NCI-H2029 (cell line): Measurements from ENCODE around the gene COL5A1.

Source experiments
- DNase-seq: peaks from one replicate; lab custom pipeline; 2025; lab: John Stamatoyannopoulos, UW

COL5A1 gene

DNA sequence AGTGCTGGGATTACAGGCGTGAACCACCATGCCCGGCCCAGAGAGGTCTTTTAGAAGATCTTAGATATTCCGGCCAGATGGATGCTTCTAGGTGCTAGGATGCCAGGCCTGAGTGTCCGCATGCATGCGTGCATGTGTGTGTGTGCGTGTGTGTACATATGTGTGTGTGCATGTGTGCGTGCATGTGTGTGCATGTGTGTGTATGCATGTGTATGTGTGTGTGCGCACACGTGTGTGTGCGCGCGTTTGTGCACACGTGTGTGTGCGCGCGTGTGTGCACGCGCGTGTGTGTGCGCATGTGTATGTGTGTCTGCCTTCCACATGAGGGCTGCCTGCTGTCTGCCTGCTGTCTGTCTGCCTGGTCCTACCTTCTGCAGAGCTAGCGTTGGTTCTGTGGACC is 151.0 kb downstream of the COL5A1 start:
- no peak for DNase-seq

DNA sequence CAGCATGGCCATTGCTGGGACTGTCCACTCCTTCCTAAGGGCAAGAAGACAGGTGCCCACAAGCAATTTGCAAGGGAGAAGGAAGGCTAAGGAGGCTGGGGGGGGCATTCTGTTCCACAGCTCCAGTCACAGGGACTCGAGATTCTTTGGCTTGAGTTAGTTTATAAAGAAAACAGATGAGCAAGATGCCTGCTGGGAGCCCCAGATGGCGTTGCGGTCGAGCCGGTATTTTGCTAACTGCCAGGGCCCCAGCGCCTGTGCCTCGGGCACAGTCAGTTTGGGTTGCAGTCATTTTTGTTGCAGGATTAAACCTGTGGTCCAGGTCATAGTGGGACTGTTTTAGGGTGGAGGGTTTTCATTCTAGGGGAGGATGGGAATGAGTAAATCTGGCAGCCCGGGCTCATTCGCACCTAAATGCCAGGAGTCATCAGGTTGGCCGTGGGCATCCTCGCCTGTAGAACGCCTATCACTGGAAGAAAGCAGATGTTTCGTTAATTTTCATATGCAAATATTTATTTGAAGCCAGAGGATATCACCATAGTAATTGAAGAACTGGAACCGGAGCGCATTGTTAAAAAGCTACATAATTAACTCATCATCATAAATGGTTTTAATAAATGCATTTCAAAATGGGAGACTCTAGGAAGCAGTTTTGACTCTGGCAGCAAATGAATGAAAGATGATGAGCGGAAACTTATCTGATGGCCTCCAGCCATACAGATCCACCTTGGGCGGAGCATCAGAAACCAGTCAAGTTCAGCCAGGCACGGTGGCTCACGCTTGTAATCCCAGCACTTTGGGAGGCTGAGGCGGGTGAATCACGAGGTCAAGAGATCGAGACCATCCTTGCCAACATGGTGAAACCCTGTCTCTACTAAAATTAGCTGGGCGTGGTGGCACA is 151.9 kb downstream of the COL5A1 start:
- DNase-seq = no peak

DNA sequence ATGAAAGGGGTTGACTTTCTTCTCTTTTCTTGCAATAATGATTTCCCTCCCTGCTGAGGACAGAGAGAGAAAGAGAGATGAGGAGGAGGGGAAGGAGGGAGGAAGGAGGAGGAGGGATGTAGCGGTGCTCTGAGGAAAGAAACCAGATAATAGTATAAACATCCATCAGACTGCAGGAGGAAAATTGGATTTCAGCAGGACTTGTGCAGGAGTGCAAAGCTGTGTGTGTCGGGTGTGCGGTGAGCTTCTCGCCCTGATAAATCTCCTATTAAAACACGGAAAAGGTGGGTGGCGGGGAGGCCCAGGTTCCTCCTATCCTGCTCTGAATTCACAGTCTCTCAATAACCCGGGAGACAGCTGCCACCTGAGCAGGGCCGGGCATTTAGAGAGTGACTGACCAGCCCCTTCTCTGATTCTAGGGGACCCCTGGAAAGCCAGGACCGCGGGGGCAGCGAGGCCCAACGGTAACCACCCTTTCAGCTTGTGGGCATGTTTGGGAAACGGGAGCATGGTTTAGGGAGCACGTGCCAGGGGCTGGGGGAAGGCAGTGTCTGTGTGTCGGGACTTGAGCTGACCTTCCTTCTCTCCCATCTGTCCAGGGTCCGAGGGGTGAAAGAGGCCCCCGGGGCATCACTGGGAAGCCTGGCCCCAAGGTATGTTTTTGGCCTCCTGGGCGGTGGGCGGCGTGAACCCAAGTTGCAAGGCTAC is 153.2 kb downstream of the COL5A1 start:
- DNase-seq = no peak

DNA sequence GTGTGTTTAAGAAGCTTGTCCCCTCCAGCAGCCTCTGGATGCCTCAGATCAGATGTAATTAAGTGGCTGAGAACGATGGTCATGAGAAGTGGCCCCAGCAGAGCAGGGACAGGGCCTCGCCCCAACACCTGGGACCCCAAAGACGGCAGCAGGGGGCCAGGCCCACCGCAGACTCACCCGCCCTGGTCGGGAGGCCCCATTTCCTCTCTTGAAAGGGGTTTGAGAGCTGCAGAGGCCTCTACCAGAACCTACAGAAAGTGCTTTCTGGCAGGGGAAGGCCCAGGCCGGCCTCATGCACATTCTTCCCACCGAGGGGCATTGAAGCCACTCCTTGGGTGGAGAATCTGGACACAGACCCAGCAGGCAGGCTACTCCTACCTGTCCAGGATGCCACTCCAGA is 153.8 kb downstream of the COL5A1 start:
- no peak for DNase-seq

DNA sequence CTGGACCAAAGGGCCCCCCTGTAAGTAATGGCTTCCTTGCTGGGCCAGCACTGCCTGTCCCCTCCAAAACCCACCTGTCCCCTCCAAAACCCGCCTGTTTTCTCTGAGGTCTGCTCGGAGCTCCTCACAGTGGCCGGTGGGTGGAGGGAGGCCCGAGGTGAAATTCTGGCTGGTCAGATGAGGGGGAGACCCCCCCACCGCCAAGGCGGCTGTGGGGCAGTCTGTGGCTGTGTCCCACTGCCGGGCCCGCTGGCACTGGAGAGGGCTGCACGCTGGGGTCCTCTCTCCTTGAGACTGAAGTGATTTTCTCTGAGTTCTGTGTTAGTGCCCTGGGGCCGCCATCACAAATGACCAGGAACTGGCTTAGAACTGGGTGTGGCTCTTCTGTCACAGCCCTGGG is 155.3 kb downstream of the COL5A1 start:
- DNase-seq = no peak

DNA sequence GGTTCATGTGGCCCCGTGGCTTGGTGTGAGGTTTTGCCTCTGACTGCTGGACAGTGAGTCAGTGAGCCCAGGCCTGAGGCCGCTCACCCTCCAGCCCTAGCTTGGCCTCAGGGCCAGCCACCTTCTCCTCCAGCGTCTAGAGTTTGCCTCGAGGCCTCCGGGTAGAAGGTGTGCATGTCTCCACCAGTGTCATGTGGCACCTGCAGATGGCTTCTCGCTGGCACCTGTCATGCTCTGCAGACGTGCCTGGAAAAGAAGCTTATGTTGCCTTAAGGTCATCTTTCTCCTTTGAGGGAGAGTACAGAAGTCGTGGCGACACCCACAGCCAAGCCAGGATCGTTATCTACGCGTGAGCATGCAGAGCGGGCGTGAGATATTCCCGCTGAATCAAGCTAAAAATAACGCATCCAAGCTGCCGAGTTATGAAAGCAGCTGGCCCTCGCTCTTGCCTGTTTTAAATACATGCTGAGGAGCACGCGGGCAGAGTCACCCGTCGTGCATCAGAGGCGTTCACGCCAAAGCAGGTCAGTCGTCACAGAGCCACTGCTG is 159.3 kb downstream of the COL5A1 start:
- DNase-seq = no peak

DNA sequence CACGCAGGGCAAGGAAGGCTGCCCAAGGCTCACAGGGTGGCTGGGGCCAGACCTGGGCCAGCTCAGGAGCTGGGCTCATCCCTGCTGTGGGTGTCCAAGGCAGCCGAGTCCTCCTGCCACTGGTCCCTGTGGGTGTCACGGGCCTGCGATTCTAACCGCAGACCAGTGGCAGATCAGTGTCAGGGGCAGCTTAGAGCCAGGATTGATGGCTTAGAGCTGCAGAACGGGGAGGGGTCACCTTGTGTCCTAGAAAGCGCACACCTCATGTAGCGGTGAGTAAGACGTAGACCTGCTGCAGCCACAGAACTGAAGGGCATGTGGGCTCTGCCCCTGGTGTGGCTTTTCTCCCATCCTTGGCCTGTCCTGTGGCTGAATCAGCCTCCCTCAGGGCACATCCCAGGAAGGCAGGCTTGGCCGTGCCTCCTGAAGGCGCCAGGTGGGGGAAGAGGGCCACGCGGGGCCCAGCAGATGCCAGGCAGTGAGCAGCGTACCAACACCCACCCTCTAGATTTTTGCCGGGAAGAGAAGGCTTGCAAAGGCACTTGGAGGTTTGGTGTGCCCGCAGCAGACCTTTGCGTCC is 160.7 kb downstream of the COL5A1 start:
- no peak for DNase-seq

DNA sequence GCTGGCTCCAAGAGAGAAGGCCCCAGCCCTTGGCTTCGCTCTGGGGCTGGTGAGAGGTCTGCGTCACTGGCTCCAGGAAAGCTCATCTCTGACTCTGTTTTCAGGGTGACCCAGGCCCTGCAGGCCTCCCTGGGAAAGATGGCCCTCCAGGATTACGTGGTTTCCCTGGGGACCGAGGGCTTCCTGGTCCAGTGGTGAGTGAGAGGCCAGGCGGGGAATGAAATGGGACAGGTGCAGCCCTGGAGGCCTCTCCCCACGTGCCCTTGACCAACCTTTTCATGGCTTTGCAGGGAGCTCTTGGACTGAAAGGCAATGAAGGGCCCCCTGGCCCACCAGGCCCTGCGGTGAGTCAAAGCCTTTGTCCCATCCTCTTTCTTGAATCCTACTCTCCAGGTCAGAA is 163.3 kb downstream of the COL5A1 start:
- no peak for DNase-seq

DNA sequence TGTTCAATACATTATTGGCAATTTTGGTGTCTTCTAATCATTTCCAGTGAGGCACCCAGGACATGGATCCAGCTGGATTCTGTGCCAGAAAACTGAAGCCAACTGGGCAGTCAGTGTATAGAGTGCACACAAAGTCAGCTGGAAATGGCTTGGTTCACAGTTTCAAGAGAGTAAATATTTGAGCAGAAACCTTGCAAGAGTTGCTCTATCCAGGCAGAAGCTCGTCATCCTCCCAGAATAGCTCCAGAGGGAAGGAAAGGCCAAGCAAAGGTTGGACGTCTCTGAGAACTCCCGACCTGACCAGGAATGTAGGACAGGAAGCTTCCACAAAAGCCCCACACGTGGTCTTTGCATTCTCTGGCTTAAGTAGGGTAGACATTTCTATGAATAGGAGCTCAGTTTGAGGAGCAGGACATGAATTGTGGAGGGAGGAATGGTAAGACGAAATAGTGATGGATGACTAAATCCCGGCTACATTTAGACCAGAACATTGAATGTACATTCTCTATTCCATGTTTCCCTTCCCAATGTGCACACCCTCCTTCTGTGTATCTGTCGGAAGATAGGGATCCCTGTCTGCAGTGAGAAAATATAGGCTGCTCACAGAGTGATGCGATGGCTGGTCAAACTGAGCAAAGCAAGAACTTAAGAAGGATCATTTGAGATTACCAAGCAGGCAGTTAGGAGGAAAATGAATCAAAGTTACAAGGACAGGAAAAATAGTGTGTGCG is 166.3 kb downstream of the COL5A1 start:
- DNase-seq = no peak

DNA sequence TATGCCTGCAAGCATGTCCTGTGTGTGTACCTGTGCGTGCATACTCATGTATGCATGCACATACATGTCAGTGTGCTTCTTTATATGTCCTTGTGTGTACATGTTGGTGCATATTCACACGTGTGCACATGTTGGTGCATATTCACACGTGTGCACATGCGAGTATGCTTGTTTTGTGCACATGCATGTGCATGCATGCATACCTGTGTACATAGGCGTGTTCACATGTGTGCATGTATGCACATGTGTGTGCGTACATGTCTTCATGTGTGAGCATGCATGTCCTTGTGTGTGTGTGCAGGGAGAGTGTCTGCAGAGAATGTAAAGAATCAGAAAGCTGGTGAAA is 166.8 kb downstream of the COL5A1 start:
- no peak for DNase-seq

DNA sequence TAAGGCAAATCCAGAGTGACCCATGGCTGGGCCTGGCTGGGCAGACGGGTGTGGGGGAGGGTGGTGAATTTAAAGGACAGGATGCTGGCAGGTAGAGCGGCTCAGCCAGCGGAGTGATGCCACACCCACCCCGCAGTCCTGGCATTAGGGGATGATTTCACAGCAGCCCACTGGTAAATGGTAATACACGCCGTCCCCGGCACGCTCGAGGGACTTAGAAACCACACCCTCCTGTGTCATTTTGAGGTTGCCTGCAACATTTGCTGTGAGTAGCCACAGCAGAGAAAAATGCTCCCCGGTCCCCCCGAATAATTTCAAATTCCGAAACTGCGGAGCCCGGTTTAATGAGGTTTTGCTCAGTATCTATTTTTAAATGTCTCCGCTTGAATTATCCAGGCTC is 167.7 kb downstream of the COL5A1 start:
- DNase-seq = no peak

DNA sequence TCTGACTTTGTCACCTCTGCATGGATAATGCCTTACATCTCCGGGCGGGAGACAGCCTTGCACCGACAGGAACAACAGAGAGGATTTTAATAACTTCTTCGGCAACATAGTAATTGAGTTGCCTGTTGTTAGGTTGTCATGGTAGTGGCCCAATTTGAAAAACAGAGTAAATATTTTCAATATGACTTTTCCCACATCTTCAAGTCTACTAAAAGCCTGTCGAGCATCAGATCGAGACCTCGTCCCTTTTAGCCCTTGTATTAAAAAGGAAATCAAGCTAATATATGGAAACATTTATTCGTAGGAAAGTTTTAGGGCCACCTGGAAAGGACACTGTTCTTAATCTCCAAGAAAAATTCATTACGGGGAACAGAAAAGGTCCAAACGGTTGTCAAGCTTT is 168.2 kb downstream of the COL5A1 start:
- DNase-seq = no peak

DNA sequence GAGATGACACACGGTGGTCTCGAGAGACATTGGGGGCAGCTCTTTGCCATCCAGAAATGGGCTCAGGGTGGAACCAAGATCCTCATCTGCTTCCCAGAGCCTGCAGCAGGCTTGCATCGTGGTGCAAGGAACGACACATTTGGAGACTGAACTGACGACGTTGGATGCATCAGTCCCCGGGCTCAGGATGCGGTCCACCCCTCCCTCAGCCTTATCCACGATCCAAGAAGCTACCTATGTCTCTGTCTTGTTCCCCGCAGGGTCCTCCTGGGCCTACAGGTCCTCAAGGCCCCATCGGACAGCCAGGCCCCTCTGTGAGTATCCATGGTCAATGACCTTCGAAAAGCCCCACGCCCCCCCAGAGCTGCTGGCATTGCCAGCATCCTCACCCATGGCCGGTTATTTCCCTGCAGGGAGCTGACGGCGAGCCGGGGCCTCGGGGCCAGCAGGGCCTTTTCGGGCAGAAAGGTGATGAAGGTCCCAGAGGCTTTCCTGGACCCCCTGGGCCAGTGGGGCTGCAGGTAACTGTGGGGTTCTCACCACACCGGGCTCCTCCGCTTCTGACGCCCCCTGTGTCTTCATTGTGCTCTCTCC is 169.6 kb downstream of the COL5A1 start:
- DNase-seq = no peak

DNA sequence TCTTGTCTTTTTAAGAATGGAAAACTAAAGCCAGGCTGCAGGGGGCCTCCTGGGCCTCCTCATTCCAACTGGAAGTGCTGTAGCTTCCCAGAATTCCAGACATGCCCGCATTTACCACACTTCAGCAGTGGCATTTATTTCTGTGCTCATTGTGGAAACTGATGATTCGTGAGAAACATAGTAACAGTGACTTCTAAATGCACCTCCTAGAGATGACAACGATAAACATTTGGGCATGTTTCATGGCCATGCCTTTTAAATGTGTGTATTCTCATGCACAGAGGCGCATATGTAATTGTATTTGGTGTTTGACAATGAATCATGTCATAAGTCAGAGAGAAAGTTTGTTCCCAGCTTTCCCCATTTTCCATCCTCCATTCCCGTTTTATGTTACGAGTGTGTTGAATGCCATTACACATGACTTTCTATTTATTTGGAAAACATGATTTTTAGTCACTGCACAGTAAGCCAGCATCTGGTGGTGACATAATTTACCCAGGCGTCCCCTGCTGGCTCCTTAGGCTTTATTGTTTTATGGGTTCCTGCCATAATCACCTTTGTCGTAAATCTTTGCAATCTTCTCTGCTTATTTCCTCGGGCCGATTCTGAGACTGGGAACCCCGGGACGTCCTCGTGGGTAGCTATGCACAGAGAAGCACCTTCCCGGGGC is 170.2 kb downstream of the COL5A1 start:
- no peak for DNase-seq

DNA sequence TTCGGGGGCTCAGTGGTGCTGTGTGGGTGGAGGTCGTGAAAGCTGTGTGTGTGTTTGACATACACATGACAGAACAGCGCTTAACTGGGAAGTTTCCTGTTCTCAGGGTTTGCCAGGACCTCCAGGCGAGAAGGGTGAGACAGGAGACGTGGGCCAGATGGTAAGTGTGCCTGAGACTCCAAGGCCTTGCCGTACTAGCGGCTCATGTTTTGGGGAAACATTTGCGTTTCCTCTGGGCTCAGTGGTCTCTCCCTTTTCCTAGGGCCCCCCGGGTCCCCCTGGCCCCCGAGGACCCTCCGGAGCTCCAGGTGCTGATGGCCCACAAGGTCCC is 170.7 kb downstream of the COL5A1 start:
- DNase-seq = no peak

DNA sequence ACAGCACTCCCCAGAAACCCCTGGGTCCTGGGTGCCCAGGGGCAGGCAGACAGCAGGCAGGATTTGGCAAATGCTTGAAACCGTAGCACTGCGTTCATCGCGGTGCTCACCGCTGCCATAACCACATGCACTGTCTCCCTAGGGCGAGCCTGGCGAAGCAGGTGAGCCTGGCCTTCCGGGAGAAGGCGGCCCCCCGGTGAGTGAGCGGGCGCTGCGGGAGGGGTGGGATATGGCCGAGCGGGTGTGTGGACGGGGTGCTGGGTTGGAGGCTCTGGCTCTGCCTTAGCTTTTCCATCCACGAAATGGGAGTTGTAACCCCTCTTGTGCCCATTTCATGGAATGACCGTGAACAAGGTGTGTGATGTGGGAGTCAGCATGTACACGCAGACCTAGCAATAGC is 172.2 kb downstream of the COL5A1 start:
- no peak for DNase-seq

DNA sequence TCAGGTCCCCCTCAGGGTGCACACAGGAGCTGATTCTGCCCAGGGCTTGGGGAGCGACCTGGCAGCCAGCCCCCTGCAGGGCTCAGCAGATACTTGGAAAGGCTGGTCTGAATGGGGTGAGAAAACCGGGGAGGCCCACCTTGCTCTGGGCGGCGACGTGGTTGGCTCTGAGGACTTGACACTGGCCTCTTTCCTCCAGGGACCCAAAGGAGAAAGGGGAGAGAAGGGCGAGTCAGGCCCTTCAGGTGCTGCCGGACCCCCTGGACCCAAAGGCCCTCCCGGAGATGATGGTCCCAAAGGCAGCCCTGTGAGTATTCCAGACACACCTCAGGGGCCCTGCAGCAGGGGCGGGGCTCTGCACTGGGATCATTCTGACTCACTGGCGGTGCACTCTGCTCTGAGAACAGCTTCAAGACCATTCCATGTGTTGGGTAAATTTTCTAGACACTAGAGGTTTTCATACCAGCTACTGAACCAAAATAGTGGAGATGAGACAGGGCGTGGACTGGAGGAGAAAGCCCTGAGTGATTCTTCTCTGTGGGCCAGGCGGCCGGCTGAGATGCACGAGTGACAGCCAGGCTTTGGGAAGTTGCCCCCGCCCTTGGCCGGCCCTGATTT is 173.1 kb downstream of the COL5A1 start:
- DNase-seq = no peak

DNA sequence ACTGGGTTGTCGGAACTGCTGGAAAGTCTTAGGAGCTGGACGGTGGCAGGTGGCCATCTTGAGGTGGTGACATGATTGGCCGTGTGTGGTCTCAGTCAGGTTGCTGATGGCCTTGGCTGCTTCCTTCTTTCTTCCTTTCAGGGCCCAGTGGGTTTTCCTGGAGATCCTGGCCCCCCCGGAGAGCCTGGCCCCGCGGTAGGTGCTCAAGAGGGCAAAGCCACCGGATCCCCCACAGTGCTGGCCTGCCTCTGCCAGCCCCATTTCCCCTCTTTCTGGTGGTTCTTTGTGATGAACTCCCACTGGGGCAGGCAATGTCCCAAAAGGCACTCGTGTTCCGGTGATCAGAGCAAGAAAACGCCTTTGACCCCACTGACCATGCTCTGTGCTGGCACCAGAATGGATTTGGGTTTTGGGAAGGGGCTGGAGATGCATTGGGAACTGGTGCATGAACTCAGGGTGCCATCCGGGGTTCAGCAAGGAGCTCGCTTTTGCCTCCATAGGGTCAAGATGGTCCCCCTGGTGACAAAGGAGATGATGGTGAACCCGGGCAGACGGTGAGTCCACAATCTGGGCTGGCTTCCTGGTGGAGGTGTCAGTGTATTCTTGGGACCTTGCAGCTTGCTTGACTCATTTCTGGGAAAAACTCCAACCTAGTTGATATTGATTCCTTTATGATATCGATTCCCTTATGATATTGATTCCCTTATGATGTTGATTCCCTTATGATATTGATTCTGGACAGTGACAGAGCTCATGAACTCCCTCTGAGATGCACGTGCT is 174.0 kb downstream of the COL5A1 start:
- no peak for DNase-seq

DNA sequence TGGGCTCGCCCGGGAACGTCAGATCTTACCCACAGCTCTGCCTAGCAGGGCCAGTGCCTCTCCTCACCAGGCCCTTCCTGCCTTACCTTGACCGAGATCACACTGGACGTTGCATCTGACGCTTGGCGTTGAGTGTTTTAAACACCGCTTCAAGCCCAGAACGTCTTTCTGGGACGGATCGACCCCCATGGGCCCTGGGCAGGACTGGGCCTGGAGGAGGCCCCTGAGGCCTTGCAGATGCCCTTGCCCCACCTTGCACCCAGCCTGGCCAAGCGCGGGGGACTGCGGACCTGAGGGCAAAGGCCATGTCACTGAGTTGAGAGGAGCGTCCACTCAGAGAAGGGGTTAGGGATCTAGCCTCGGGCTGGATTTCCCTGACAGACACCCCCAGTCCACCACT is 174.7 kb downstream of the COL5A1 start:
- DNase-seq = no peak

DNA sequence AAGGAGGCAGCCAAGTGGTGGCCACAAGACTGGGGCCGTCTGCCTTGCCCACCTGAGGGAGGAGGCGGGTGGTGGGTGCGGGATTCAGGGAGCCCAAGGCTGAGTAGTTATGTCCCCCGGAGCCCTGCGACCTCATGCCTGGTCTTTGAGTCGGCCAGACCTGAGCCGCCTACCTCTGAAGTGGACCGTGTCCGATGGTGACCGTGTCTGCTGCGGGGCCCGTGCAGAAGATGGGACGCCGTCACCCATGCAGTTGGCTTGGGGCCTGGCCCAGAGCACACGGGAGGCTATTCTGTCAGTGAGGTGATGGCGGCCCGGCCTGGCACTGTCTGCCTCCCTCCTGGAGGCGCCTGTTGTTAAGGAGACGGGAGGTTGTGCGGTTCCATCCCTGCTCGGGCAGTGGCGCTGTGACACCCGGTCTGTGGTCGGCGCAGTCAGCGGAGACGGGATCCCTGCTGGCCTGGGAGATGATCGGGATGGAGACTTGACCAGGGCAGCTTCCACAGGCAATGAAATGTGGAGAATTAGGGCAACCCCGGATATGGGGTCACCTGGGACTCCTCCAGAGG is 176.5 kb downstream of the COL5A1 start:
- DNase-seq = no peak
